HepG2 (cell line): ENCODE data around the gene SLC25A19.
"Not testable (repeated sequence)": the region's sequence is repeated elsewhere in the genome, so short reads cannot be mapped to it uniquely, and the experiment has no call there.

ENCODE experiments used
- CTCF ChIP-seq: sonication (generic); formaldehyde crosslinking; IDR thresholded peaks from 2 replicates; pipeline ENCODE4 v1.5.0; 2020; ENCODE audit warnings: mild to moderate bottlenecking, missing genetic modification reagents, moderate library complexity
- HDAC6 ChIP-seq: fragments of 200-600 bp; sonication (generic); IDR thresholded peaks from 2 replicates; pipeline ENCODE4 v1.7.0; 2017; ENCODE audit warnings: mild to moderate bottlenecking, antibody characterized with exemption, low read length, low read depth
- KAT8 ChIP-seq: IDR thresholded peaks from 2 replicates; pipeline ENCODE4 v1.6.1; 2016; ENCODE audit warnings: missing genetic modification reagents, missing compliant biosample characterization
- MAZ ChIP-seq, 2 experiments: sonication (generic) in 1 of 2; formaldehyde crosslinking in 1 of 2; IDR thresholded peaks; 2 replicates each; pipeline versions ENCODE4 v1.5.0 to v1.6.1; 2012 to 2020; ENCODE audit warnings: low read depth in 2 of 2, mild to moderate bottlenecking in 2 of 2, borderline replicate concordance in 1 of 2, improper control_type of control experiment in 1 of 2, low read length in 1 of 2, missing genetic modification reagents in 1 of 2, moderate library complexity in 1 of 2
- MXD1 ChIP-seq: sonication (generic); formaldehyde crosslinking; IDR thresholded peaks from 2 replicates; pipeline ENCODE4 v1.4.0; 2020; ENCODE audit warnings: mild to moderate bottlenecking, missing genetic modification reagents
- NFAT5 ChIP-seq: sonication (generic); formaldehyde crosslinking; IDR thresholded peaks from 2 replicates; pipeline ENCODE4 v1.4.0; 2020; ENCODE audit warnings: missing genetic modification reagents
- POLR2AphosphoS5 ChIP-seq: IDR thresholded peaks from 2 replicates; pipeline ENCODE4 v1.6.1; 2012; ENCODE audit warnings: low read depth, low read length
- REPIN1 ChIP-seq: sonication (generic); formaldehyde crosslinking; IDR thresholded peaks from 2 replicates; pipeline ENCODE4 v1.8.0; 2022; ENCODE audit warnings: missing genetic modification reagents, low read depth, mild to moderate bottlenecking, borderline replicate concordance
- SMARCE1 ChIP-seq: fragments of 450-650 bp; IDR thresholded peaks from 2 replicates; pipeline ENCODE4 v1.6.1; 2017; ENCODE audit warnings: borderline replicate concordance
- ZNF232 ChIP-seq: sonication (generic); formaldehyde crosslinking; IDR thresholded peaks from 2 replicates; pipeline ENCODE4 v1.4.0; 2020; ENCODE audit warnings: missing genetic modification reagents, borderline replicate concordance

- TF ChIP-seq KAT8 (CRISPR knock-in tag); CTCF; SMARCE1; NFAT5 (CRISPR knock-in tag); POLR2AphosphoS5; ZNF232 (CRISPR knock-in tag); MXD1; MAZ (IDR thresholded peaks at IDR 0.05; ENCODE audit: borderline replicate concordance, low read depth, low read length); MAZ (CRISPR knock-in tag; IDR thresholded peaks at IDR 0.05; ENCODE audit: low read depth); REPIN1; HDAC6: not testable (repeated sequence)
These were observed 33.1 kb downstream of the SLC25A19 start for GRCh38 chr17:75255954-75256698.
